ENCODE data around the gene TLE4.
"Not testable (repeated sequence)": the region's sequence is repeated elsewhere in the genome, so short reads cannot be mapped to it uniquely, and the experiment has no call there.

Gene TLE4

GRCh38 chr9:79644601-79645000, 72.8 kb downstream of the TLE4 start:
- no peak for FAIRE-seq
- DNase-seq (ENCODE audit: insufficient read length, low spot score) = no peak
- TF ChIP-seq CTCF (IDR thresholded peaks at IDR 0.05; ENCODE audit: insufficient read depth, missing control alignments) = no peak

GRCh38 chr9:79645110-79645509, 73.3 kb downstream of the TLE4 start:
- TF ChIP-seq CTCF (IDR thresholded peaks at IDR 0.05; ENCODE audit: insufficient read depth, missing control alignments) = no peak

GRCh38 chr9:79646096-79646495, 74.3 kb downstream of the TLE4 start:
- DNase-seq (ENCODE audit: insufficient read length, low spot score) = no peak
- no peak for TF ChIP-seq CTCF (IDR thresholded peaks at IDR 0.05; ENCODE audit: insufficient read depth, missing control alignments)
- FAIRE-seq = no peak

More at GRCh38 chr9:79645110-79645509, 73.3 kb downstream of the TLE4 start:
- no peak for DNase-seq (ENCODE audit: insufficient read length, low spot score)
- no peak for FAIRE-seq

GRCh38 chr9:79651251-79651795, 79.6 kb downstream of the TLE4 start:
- DNase-seq (ENCODE audit: insufficient read length, low spot score) = no peak
- FAIRE-seq = no peak
- TF ChIP-seq CTCF (IDR thresholded peaks at IDR 0.05; ENCODE audit: insufficient read depth, missing control alignments) = no peak

DNA sequence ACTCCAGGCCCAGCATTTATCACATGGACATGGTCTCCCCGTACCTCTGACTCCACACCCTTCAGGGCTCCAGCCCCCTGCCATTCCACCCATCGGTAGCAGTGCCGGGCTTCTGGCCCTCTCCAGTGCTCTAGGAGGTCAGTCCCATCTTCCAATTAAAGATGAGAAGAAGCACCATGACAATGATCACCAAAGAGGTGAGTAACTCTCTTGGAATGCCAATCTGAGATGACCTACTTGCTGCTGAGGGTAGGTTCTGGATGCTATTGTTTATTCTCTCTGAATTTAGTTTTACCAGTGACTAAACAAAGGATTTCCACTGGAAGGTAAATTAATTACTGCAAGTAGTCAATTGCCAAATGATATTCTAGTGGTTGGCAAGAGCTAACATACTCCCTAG, 80.8 kb downstream of the TLE4 start:
- FAIRE-seq = no peak
- no peak for TF ChIP-seq CTCF (IDR thresholded peaks at IDR 0.05; ENCODE audit: insufficient read depth, missing control alignments)
- no peak for DNase-seq (ENCODE audit: insufficient read length, low spot score)

DNA sequence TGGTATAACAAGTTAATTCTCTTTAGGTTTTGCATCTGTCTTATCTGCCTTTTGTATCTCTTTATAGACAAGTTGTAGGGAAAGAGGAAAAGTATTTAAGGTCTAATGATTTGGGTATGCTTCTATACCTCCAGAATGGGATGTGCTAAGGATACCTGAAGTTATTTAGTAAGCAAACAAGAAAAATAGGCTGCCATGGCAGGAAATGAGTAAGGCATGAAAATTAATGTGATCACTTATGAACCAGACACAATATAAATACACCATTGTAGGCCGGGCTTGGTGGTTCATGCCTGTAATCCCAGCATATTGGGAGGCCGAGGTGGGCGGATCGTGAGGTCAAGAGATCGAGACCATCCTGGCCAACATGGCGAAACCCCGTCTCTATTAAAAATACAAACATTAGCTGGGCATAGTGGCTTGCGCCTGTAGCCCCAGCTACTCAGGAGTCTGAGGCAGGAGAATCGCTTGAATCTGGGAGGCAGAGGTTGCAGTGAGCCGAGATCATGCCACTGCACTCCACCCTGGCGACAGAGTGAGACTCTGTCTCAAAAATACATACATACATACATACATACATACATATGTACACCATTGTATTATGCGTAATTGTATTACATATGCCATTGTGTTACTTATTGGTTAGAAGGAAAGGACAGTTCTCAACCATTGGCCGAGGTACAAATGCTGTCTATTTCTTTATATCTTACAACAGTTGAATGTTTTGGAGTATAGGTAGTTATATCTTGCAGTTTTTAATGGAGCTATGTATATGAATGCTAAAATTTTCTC, 83.0 kb downstream of the TLE4 start:
- FAIRE-seq; DNase-seq (ENCODE audit: insufficient read length, low spot score): not testable (repeated sequence)

DNA sequence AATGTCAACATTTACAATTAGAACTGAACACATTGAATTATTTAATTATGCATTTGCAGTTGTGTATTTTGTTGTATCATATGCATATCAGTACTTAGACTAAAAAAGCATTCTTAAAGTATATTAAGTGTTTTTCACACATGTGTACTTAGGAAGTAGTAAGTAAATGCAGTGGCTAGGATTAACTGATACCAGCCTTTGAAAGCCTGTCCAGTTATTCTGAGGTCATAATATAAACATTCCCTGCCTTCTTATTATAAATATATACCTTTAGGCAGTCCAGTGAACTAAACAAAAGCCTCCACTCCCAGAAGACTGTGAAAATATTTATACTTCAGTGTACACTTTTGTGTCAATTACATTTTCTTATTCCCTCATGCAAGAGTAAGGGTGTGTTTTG, 83.8 kb downstream of the TLE4 start:
- no peak for TF ChIP-seq CTCF (IDR thresholded peaks at IDR 0.05; ENCODE audit: insufficient read depth, missing control alignments)
- no peak for DNase-seq (ENCODE audit: insufficient read length, low spot score)
- no peak for FAIRE-seq

Measured in D721Med (cell line).